HG02610 (cell line): ENCODE results near the gene MAST1.
"Not testable (repeated sequence)": the region's sequence is repeated elsewhere in the genome, so short reads cannot be mapped to it uniquely, and the experiment has no call there.

Experiments used
- ATAC-seq: cut with Tn5 transposase; IDR thresholded peaks from one replicate; pipeline ENCODE4 v1.9.1; 2021; ENCODE audit warnings: mild to moderate bottlenecking, moderate library complexity; ENCODE audit not compliant: unreplicated experiment

MAST1 gene

GRCh38 chr19:12838886-12839756 lies 806 bp downstream of the MAST1 start:
- no peak for ATAC-seq

GRCh38 chr19:12840091-12841079 lies 2.1 kb downstream of the MAST1 start:
- ATAC-seq, result no peak

- ATAC-seq, result no peak
Measured at GRCh38 chr19:12841094-12841493, 2.8 kb downstream of the MAST1 start.

GRCh38 chr19:12842511-12842910 lies 4.2 kb downstream of the MAST1 start:
- no peak for ATAC-seq

GRCh38 chr19:12843328-12843727 lies 5.0 kb downstream of the MAST1 start:
- no peak for ATAC-seq

GRCh38 chr19:12843999-12844732 lies 5.9 kb downstream of the MAST1 start:
- no peak for ATAC-seq

- not testable (repeated sequence) for ATAC-seq
Measured at GRCh38 chr19:12846613-12847012, 8.3 kb downstream of the MAST1 start.

- peak; percentile 59 for ATAC-seq
Measured at GRCh38 chr19:12847159-12848139, 9.1 kb downstream of the MAST1 start.

GRCh38 chr19:12856653-12857052 lies 18.3 kb downstream of the MAST1 start:
- no peak for ATAC-seq

GRCh38 chr19:12858041-12858928 lies 20.0 kb downstream of the MAST1 start:
- no peak for ATAC-seq

- no peak for ATAC-seq
Measured at GRCh38 chr19:12859546-12859945, 21.2 kb downstream of the MAST1 start.

- ATAC-seq, result no peak
Measured at GRCh38 chr19:12864143-12864542, 25.8 kb downstream of the MAST1 start.

- ATAC-seq, result no peak
Measured at GRCh38 chr19:12864721-12865715, 26.7 kb downstream of the MAST1 start.

GRCh38 chr19:12865746-12866415 lies 27.6 kb downstream of the MAST1 start:
- no peak for ATAC-seq

GRCh38 chr19:12866416-12867119 lies 28.3 kb downstream of the MAST1 start:
- no peak for ATAC-seq
